ENCODE data around the gene VPS72. TPM values are rescaled to one million over a fixed set of nuclear protein-coding genes. Genes with fewer than 3 reads are reported as not detected.

Gene VPS72
- total RNA-seq, 1 experiment from 2014 or later: 75.1 TPM

DNA sequence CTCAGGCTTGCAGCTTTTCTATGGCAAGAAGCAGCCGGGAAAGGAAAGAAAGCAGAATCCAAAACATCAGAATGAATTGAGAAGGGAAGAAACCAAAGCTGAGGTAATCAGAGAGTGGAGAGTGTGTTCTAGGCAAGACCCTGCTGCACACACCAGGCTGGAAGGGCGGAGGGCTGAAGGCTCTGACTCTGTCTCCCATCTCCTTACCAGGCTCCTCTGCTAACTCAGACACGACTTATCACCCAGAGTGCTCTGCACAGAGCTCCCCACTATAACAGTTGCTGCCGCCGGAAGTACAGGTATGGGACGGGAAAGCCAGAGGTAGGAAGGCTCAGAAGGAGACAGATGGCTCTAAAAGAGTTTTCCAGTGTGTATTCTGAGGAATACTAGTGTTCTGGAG is 22.9 kb downstream of the VPS72 start:
- POLR2A ChIA-PET (ENCODE audit: unreplicated experiment): interaction anchor here (0.5 to 1.1 kb wide), 2 partner anchors 22 to 36 kb away, joined by 3 to 7 read pairs; no protein-coding TSS in a partner anchor
- Histone ChIP-seq H3K79me2 (ENCODE audit: low read length) (peaks cover 32% of the 10 kb centered on the region), H3K27ac (ENCODE audit: low read length) (no peak overlapping the region), H3F3A (ENCODE audit: low read length, unreplicated experiment) (no peaks in the 10 kb centered on the region), H4K20me1 (ENCODE audit: low read length) (no peaks in the 10 kb centered on the region), H3K4me1 (ENCODE audit: insufficient read depth, low read length) (peaks cover 18% of the 10 kb centered on the region), H3K4me2 (ENCODE audit: low read length) (peak overlapping the region; percentile 94), H3K36me3 (ENCODE audit: low read depth, low read length) (no peaks in the 10 kb centered on the region; the same call in 1 of the 2 replicates), H2AFZ (ENCODE audit: low read length) (0 out of 2 replicates have a peak overlapping the region, but pooled peaks have one; percentile 96), H3K4me3 (ENCODE audit: low read length) (peak overlapping the region; percentile 85), H3K9me3 (ENCODE audit: low read length) (no peaks in the 10 kb centered on the region), H3K27me3 (ENCODE audit: low read length) (no peaks in the 10 kb centered on the region), H3K9ac (ENCODE audit: low read length) (peak overlapping the region; percentile 87), H3K9me2 (replicated peaks; ENCODE audit: low read length) (no peaks in the 10 kb centered on the region)
- DNase-seq (no peak), ATAC-seq (no peak)
- intact Hi-C loops (cut with micrococcal nuclease): no loop called here
- no peak for TF ChIP-seq EZH2 (IDR thresholded peaks at IDR 0.05; ENCODE audit: low read length, unreplicated experiment)
- TF ChIP-seq EZH2phosphoT487 (IDR thresholded peaks at IDR 0.05; ENCODE audit: borderline replicate concordance, low read length): no peak
- TF ChIP-seq, protein P1, sequence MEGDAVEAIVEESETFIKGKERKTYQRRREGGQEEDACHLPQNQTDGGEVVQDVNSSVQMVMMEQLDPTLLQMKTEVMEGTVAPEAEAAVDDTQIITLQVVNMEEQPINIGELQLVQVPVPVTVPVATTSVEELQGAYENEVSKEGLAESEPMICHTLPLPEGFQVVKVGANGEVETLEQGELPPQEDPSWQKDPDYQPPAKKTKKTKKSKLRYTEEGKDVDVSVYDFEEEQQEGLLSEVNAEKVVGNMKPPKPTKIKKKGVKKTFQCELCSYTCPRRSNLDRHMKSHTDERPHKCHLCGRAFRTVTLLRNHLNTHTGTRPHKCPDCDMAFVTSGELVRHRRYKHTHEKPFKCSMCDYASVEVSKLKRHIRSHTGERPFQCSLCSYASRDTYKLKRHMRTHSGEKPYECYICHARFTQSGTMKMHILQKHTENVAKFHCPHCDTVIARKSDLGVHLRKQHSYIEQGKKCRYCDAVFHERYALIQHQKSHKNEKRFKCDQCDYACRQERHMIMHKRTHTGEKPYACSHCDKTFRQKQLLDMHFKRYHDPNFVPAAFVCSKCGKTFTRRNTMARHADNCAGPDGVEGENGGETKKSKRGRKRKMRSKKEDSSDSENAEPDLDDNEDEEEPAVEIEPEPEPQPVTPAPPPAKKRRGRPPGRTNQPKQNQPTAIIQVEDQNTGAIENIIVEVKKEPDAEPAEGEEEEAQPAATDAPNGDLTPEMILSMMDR (conservative IDR thresholded peaks at IDR 0.05; ENCODE audit: low read depth, low read length): no peak
- BruUV-seq (replicated peaks): no TSS peak
- CTCF ChIA-PET: no interaction called here

DNA sequence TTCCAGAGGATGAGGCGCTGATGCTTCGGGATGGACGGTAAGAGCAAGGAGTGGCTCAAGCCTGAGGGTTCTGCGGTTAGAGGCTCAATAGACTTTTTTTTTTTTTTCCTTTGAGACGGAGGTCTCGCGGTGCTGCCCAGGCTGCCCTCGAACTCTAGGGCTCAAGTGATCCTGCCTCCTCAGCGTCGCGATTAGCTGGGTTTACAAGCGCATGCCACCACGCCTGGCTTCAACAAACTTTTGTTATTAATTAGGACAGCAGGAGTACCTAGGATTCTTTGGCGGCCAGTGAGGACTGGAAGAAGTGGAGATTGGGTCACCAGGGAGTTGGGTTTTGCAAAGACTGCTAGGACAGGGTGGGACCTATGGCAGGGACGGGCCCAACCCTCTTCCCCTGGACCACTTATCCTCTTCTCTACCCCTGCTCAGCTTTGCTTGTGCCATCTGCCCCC is 23.5 kb downstream of the VPS72 start:
- H3K4me2 ChIP-seq (ENCODE audit: low read length): peak overlapping the region; percentile 94
- DNase-seq (peak; percentile 50), ATAC-seq (peak; percentile 20)
- H3F3A ChIP-seq (ENCODE audit: low read length, unreplicated experiment): no peaks in the 10 kb centered on the region
- ChIA-PET POLR2A (ENCODE audit: unreplicated experiment) (interaction anchor here (0.5 to 1.1 kb wide), 4 partner anchors 23 to 85 kb away, joined by 3 to 7 read pairs (median 4); no protein-coding TSS in a partner anchor), CTCF (no interaction called here)
- H2AFZ ChIP-seq (ENCODE audit: low read length): peak overlapping the region; percentile 96
- H3K36me3 ChIP-seq (ENCODE audit: low read depth, low read length): peaks cover 3% of the 10 kb centered on the region; the same call in 1 of the 2 replicates
- H3K79me2 ChIP-seq (ENCODE audit: low read length): peaks cover 32% of the 10 kb centered on the region
- no peaks in the 10 kb centered on the region for H4K20me1 ChIP-seq (ENCODE audit: low read length)
- H3K9me3 ChIP-seq (ENCODE audit: low read length): no peaks in the 10 kb centered on the region
- H3K9ac ChIP-seq (ENCODE audit: low read length): peak overlapping the region; percentile 87
- no peaks in the 10 kb centered on the region for H3K27me3 ChIP-seq (ENCODE audit: low read length)
- TF ChIP-seq, protein P1 (conservative IDR thresholded peaks at IDR 0.05; ENCODE audit: low read depth, low read length): no peak
- TF ChIP-seq EZH2phosphoT487 (IDR thresholded peaks at IDR 0.05; ENCODE audit: borderline replicate concordance, low read length): no peak
- no peak for TF ChIP-seq EZH2 (IDR thresholded peaks at IDR 0.05; ENCODE audit: low read length, unreplicated experiment)
- peak overlapping the region; percentile 85 for H3K4me3 ChIP-seq (ENCODE audit: low read length)
- no peaks in the 10 kb centered on the region for H3K9me2 ChIP-seq (replicated peaks; ENCODE audit: low read length)
- H3K27ac ChIP-seq (ENCODE audit: low read length): peak overlapping the region; percentile 25
- no TSS peak for BruUV-seq (replicated peaks)
- peaks cover 18% of the 10 kb centered on the region for H3K4me1 ChIP-seq (ENCODE audit: insufficient read depth, low read length)
- intact Hi-C loops (cut with micrococcal nuclease): no loop called here

Measured in PC-3 (cell line).